Upper lobe of right lung (tissue), 1 donor: ENCODE results near the gene PEX16. TPM values are rescaled to one million over a fixed set of nuclear protein-coding genes. Genes with fewer than 3 reads are reported as not detected.
A peak's percentile ranks its signal among the peaks of the same experiment; 100 is the strongest.

Experiments
- ATAC-seq: fragments of 200-7000 bp; cut with Tn5 transposase; one replicate; pipeline ENCODE4 v1.9.1; 2020; ENCODE audit warnings: mild to moderate bottlenecking, moderate library complexity
- DNase-seq: peaks from one replicate; pipeline ENCODE4 v3.0.0-alpha.2; 2020
- H3K27ac ChIP-seq: fragments of 200-600 bp; one replicate; pipeline ENCODE4 v1.8.0; 2022
- H3K27me3 ChIP-seq: fragments of 200-600 bp; one replicate; pipeline ENCODE4 v1.8.0; 2022; ENCODE audit warnings: mild to moderate bottlenecking
- H3K36me3 ChIP-seq: fragments of 200-600 bp; one replicate; pipeline ENCODE4 v1.8.0; 2022
- H3K4me1 ChIP-seq: fragments of 200-600 bp; one replicate; pipeline ENCODE4 v1.8.0; 2022
- H3K4me3 ChIP-seq: fragments of 200-600 bp; one replicate; pipeline ENCODE4 v1.8.0; 2022; ENCODE audit warnings: mild to moderate bottlenecking
- H3K9me3 ChIP-seq: fragments of 200-600 bp; one replicate; pipeline ENCODE4 v1.8.0; 2022
- intact Hi-C: fragments of 100-400 bp; cut with DNase I; formaldehyde crosslinking; loops from one replicate; pipeline ENCODE4 v1.11.0; 2022
- total RNA-seq: library from RNA; stranded (reverse); fragmentation: NEBNext Ultra II Directional; extraction: Animal tissue kit (Norgen Biotek cat#: 25700); gene quantifications from one replicate; pipeline ENCODE4 v1.2.1, GENCODE V29; 2021
- TF ChIP-seq, protein P1 (sequence below): fragments of 200-600 bp; IDR thresholded peaks from one replicate; pipeline ENCODE4 v1.8.0; 2022; ENCODE audit warnings: antibody characterized with exemption
- donor health status: DM: no; HTN: yes; CAD: no; lungs with severe emphysema.

PEX16 gene
- total RNA-seq, 1 donor from 2014 or later, result 27.6 TPM

DNA sequence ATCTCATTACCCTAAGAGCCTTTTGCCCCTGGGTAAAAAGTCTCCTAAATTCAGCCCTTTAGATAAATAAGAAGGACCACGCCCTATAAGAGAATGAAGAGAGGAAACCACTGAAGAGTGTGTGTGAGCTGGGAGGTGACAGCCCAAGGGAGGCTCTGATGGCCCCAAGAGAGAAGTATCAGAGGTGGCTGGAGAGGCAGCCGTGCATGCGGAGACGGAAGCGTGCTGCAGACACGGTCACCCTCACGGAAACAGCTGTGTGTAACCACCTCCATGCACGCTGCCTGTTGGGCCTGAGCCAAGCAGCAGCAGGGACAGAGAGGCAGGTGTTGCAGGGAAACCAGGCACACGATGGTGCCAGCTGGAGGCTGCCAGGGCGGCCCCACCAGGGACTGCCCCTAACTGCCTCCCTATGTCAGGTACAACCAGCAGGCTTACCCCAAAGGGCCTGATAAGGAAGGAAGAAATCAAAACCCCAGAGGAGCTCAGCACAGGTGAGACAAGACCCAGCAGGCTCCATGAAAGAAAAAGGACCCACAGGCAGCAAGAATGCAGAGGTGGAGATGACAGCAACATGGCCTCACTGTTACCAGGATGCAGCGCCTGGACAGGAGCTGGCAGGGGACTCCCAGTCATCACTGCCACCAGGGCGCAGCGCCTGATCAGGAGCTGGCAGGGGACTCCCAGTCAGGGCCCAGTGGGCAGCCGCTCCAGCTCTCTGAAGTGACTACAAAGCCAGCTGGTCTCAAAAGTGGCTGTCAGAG, 12.5 kb upstream of the PEX16 start:
- H3K27ac ChIP-seq, result no peak overlapping the region
- TF ChIP-seq, protein P1, sequence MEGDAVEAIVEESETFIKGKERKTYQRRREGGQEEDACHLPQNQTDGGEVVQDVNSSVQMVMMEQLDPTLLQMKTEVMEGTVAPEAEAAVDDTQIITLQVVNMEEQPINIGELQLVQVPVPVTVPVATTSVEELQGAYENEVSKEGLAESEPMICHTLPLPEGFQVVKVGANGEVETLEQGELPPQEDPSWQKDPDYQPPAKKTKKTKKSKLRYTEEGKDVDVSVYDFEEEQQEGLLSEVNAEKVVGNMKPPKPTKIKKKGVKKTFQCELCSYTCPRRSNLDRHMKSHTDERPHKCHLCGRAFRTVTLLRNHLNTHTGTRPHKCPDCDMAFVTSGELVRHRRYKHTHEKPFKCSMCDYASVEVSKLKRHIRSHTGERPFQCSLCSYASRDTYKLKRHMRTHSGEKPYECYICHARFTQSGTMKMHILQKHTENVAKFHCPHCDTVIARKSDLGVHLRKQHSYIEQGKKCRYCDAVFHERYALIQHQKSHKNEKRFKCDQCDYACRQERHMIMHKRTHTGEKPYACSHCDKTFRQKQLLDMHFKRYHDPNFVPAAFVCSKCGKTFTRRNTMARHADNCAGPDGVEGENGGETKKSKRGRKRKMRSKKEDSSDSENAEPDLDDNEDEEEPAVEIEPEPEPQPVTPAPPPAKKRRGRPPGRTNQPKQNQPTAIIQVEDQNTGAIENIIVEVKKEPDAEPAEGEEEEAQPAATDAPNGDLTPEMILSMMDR, result no peak
- peaks cover 34% of the 10 kb centered on the region for H3K36me3 ChIP-seq
- no peaks in the 10 kb centered on the region for H3K27me3 ChIP-seq
- H3K9me3 ChIP-seq, result no peaks in the 10 kb centered on the region
- H3K4me1 ChIP-seq, result peaks cover 10% of the 10 kb centered on the region
- H3K4me3 ChIP-seq, result no peak overlapping the region
- DNase-seq (peak; percentile 73), ATAC-seq (peak; percentile 53)
- intact Hi-C loops, result no loop called here

- Histone ChIP-seq H3K36me3 (peaks cover 27% of the 10 kb centered on the region), H3K4me3 (no peak overlapping the region), H3K9me3 (no peaks in the 10 kb centered on the region), H3K27ac (no peak overlapping the region), H3K4me1 (peaks cover 10% of the 10 kb centered on the region), H3K27me3 (no peaks in the 10 kb centered on the region)
- DNase-seq, result peak; percentile 46
- intact Hi-C loops, result no loop called here
- TF ChIP-seq, protein P1, result no peak
- ATAC-seq, result peak; percentile 2
Observed at GRCh38 chr11:45929486-45930030, 11.9 kb upstream of the PEX16 start.

DNA sequence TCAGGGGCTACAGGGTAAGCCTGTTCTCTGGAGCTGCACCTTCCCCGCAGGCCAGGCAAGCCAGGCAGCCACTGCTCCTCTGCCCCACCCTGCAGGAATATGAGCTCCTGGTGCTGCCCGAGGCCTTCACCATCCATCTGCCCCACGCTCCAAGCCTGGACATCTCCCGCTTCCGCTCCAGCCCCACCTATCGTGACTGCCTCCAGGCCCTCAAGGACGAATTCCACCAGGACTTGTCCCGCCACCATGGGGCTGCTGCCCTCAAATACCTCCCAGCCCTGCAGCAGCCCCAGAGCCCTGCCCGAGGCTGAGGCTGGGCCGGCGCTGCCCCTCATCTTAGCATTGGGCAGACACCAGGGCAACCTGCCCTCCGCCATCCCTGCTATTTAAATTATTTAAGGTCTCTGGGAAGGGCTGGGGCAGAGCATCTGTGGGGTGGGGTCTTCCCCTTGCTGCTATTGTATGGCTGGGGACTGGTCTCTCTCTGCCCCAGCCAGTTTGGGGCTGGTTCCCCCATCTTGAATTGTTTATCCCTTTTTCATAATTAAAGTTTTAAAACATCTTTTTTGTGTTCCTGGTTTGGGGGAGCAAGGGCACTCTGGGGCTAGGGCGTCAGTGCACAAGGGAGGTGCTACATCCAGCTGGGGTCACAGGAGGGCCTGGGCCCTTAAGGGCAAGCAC, 11.0 kb upstream of the PEX16 start:
- Histone ChIP-seq H3K27me3 (no peaks in the 10 kb centered on the region), H3K4me1 (peaks cover 10% of the 10 kb centered on the region), H3K27ac (no peak overlapping the region), H3K4me3 (no peak overlapping the region), H3K36me3 (peaks cover 18% of the 10 kb centered on the region), H3K9me3 (no peaks in the 10 kb centered on the region)
- ATAC-seq, result no peak
- intact Hi-C loops, result no loop called here
- DNase-seq, result peak; percentile 53
- TF ChIP-seq, protein P1, result no peak

GRCh38 chr11:45927684-45928413, 10.2 kb upstream of the PEX16 start:
- H3K36me3 ChIP-seq, result peaks cover 10% of the 10 kb centered on the region
- H3K4me3 ChIP-seq, result no peak overlapping the region
- ATAC-seq (no peak), DNase-seq (peak; percentile 56)
- H3K27ac ChIP-seq, result no peak overlapping the region
- H3K9me3 ChIP-seq, result no peaks in the 10 kb centered on the region
- H3K27me3 ChIP-seq, result peaks cover 6% of the 10 kb centered on the region
- H3K4me1 ChIP-seq, result peaks cover 10% of the 10 kb centered on the region
- intact Hi-C loops, result no loop called here
- TF ChIP-seq, protein P1, result no peak

DNA sequence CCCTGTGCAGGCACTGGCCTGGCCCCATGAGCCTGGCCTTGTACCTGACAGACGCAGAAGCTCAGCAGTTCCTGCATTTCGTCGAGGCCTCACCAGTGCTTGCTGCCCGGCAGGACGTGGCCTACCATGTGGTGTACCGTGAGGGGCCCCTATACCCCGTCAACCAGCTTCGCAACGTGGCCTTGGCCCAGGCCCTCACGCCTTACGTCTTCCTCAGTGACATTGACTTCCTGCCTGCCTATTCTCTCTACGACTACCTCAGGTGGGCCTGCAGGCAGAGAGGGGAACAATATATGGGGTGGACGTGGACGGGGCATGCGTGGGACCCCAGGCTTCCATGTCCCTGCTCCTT, 9.6 kb upstream of the PEX16 start:
- DNase-seq, result no peak
- H3K9me3 ChIP-seq, result no peaks in the 10 kb centered on the region
- no peak for ATAC-seq
- H3K27ac ChIP-seq, result no peak overlapping the region
- peaks cover 6% of the 10 kb centered on the region for H3K36me3 ChIP-seq
- H3K4me3 ChIP-seq, result no peak overlapping the region
- H3K4me1 ChIP-seq, result peaks cover 11% of the 10 kb centered on the region
- TF ChIP-seq, protein P1, result no peak
- peaks cover 11% of the 10 kb centered on the region for H3K27me3 ChIP-seq
- intact Hi-C loops, result no loop called here
